HG03520 (cell line): ENCODE data around the gene ARHGEF28.

ENCODE experiments used
- ATAC-seq: cut with Tn5 transposase; IDR thresholded peaks from one replicate; pipeline ENCODE4 v1.9.1; 2021; ENCODE audit warnings: mild to moderate bottlenecking, moderate library complexity; ENCODE audit not compliant: unreplicated experiment

The ARHGEF28 gene

GRCh38 chr5:73692166-73692640 is 66.2 kb downstream of the ARHGEF28 start:
- no peak for ATAC-seq

- no peak for ATAC-seq
Observed at GRCh38 chr5:73692981-73693380, 67.0 kb downstream of the ARHGEF28 start.

DNA sequence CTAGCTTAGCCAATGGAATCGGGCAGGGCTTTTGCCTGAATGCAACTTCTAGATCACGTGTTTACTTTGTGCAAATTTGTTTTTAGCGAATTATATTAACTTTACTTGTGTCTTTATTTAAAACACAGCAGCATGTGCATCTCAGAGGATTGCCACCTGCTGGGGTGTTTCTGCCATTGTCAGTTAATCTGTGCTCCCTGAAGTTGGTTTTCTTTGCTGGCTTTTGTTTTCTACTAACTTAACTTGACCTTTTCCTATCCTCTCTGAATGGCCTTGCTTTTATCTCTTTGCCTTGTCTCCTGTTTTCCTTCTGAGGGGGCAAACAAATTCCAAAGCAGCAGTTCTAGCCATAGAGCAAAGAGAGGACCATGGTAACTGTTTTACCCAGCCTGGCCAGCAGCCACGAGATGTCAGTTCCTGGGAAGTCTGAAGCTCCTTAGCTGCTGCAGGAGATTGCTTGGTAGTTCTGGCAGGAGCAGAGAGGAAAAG is 67.6 kb downstream of the ARHGEF28 start:
- peak; percentile 8 for ATAC-seq

- peak; percentile 50 for ATAC-seq
Observed at GRCh38 chr5:73694089-73694488, 68.1 kb downstream of the ARHGEF28 start.

- ATAC-seq: no peak
Observed at GRCh38 chr5:73698011-73698410, 72.0 kb downstream of the ARHGEF28 start.

DNA sequence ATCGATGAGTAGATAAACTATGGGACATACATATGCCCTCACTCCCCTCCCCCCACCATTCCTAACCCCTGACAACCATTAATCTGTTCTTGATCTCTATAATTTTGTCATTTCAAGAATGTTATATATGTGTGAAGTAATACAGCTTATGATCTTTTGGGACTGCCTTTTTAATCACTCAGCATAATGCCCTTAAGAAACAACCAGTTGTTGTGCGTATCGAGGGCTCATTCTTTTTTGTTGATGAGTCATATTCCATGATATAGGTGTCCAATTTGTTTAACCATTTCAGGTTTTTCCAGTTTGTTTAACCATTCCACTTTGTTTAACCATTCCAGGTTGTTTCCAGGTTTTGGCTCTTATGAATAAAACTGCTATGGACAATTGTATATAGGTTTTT is 75.6 kb downstream of the ARHGEF28 start:
- ATAC-seq: no peak

DNA sequence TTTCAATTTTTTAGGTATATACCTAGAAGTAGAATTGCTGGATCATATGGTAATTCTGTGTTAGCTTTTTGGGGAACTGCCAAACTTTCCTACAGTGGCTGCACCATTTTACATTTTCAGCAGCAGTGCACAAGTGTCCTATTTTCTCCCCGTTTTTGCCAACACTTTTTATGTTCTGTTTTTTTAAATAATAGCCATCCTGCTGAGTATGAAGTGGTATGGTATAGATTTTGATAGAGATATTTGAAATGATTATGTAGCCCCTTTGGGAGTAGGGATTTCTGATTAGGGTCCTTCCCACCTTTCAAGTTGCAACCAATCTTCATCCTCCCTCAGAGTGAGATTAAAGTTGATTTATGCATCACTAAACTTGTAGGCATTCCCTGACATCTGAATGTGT is 76.5 kb downstream of the ARHGEF28 start:
- no peak for ATAC-seq

- no peak for ATAC-seq
Observed at GRCh38 chr5:73702951-73703350, 77.0 kb downstream of the ARHGEF28 start.

GRCh38 chr5:73705364-73705763 is 79.4 kb downstream of the ARHGEF28 start:
- no peak for ATAC-seq

DNA sequence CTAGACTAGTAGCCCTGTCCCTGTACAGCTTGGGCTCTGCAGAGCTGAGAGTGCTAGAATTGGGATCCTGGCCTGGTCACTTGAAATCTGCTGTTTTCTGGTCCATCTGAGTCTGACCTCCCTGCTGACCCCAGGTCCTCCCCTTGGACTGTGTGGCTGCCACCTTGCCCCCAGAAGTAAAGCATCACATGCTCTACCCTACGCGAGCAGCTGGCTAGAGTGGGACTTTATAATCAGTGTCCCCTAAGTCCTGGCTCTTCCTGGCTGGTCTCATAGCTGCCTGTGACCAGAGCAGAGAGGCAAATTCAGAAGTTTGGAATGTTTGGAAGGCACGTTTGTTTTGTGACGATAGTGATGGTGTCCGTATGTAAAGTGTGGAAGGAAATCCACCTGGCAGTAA is 81.0 kb downstream of the ARHGEF28 start:
- ATAC-seq: no peak

GRCh38 chr5:73709536-73710129 is 83.6 kb downstream of the ARHGEF28 start:
- ATAC-seq: no peak

DNA sequence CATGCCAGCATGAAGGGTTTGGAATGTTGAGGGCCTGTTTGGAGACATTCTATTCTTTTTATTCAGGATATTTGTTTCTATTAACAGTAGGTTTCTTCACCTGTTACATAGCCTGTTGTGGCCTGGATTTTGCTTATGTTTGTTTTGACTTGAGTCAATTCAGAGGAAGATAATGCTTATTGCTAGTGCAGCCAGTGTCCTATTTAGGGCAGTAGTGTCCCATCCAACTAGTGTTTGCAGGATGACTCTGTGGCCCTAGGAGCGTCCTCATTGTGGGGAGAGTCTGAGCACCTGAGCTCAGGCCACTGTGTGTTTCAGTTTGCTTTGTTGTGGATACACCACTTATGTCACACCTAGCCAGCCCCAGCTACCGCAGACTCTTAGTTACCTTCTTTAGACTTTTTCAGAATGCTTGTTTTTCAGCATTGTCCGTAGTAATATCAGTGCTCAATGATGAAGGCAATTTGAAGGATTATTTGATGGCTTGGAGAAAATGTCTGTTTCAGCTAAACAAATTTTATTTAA is 90.3 kb downstream of the ARHGEF28 start:
- no peak for ATAC-seq

- ATAC-seq: no peak
Observed at GRCh38 chr5:73718762-73719161, 92.8 kb downstream of the ARHGEF28 start.

GRCh38 chr5:73719632-73720031 is 93.6 kb downstream of the ARHGEF28 start:
- no peak for ATAC-seq

GRCh38 chr5:73722231-73722630 is 96.2 kb downstream of the ARHGEF28 start:
- no peak for ATAC-seq

DNA sequence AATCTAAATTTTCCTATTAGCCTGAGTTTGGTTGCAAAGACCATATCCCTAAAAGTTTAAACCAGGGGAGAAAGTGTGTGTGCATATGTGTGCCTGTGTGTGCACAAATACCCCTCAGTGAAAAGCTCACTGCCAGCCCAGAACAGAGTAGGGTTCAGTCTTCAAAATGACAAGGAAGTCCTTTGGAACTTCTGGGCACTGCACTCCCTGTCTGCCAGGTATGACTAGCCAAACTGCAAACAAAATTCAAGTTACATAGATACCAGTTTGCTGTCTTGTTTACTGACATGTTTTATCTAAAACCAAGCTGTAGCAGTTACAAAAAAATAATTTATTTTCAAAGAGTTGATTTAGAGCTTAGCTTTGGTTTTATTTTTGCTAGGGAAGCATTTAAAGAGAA is 100.1 kb downstream of the ARHGEF28 start:
- no peak for ATAC-seq

DNA sequence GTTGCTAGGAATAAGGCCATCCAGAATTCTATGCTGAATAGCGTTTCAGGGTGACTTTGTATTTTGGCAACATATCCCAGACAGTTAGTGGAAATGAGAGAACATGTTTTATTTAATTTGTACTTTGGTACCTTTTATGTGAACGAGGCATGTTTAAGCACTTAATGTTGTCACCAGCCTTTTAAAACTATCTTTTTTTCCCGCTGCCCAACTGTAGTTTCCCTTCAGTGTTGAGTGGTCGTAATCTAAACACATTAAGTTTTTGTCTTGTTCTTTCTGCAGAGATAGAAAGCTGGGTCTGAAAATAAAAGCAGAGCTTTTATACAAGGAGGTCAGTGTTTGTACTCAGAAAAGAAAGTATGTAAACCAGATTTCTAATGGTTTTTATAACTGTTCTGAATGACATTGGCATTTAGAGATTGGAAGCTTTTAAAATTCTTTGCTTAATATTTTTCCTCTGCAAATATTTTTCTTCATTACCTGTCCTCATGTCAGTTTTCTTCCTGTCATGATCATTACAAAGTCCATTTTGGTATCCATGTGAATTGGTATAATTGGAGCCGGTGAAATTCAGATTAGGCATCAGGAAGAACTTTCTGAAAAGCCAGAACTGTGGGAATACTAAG is 100.7 kb downstream of the ARHGEF28 start:
- no peak for ATAC-seq

- ATAC-seq: no peak
Observed at GRCh38 chr5:73727470-73727869, 101.5 kb downstream of the ARHGEF28 start.

GRCh38 chr5:73728493-73729273 is 102.7 kb downstream of the ARHGEF28 start:
- no peak for ATAC-seq

GRCh38 chr5:73729329-73729728 is 103.3 kb downstream of the ARHGEF28 start:
- ATAC-seq: no peak

- no peak for ATAC-seq
Observed at GRCh38 chr5:73732045-73732444, 106.0 kb downstream of the ARHGEF28 start.

GRCh38 chr5:73733219-73733618 is 107.2 kb downstream of the ARHGEF28 start:
- ATAC-seq: no peak
